HepG2 (cell line): ENCODE data around the gene MVP. TPM values are rescaled to one million over a fixed set of nuclear protein-coding genes. Genes with fewer than 3 reads are reported as not detected.

ENCODE experiments used
- AGO2 ChIP-seq: fragments of 200-400 bp; formaldehyde crosslinking; optimal IDR thresholded peaks from 2 replicates; pipeline ENCODE3; 2017; ENCODE audit warnings: mild to moderate bottlenecking, low read depth, low read length, moderate library complexity
- BHLHE40 ChIP-seq: IDR thresholded peaks from 2 replicates; pipeline ENCODE4 v1.6.1; 2011; ENCODE audit warnings: low read length, improper control_type of control experiment
- FIP1L1 ChIP-seq: fragments of 200-400 bp; formaldehyde crosslinking; IDR thresholded peaks from 2 replicates; pipeline ENCODE4 v1.6.1; 2018; ENCODE audit warnings: low read depth, mild to moderate bottlenecking, low read length, moderate library complexity, borderline replicate concordance; ENCODE audit not compliant: insufficient read depth
- KDM5B ChIP-seq: sonication (generic); formaldehyde crosslinking; IDR thresholded peaks from 2 replicates; pipeline ENCODE4 v1.4.0; 2020; ENCODE audit warnings: missing genetic modification reagents, mild to moderate bottlenecking, borderline replicate concordance
- KDM6A ChIP-seq: IDR thresholded peaks from 2 replicates; pipeline ENCODE4 v1.6.1; 2016; ENCODE audit warnings: low read depth
- MAFG ChIP-seq: sonication (generic); formaldehyde crosslinking; IDR thresholded peaks from 2 replicates; pipeline ENCODE4 v1.5.1; 2020; ENCODE audit warnings: mild to moderate bottlenecking, missing genetic modification reagents
- NFIC ChIP-seq: IDR thresholded peaks from 2 replicates; pipeline ENCODE4 v1.6.1; 2012; ENCODE audit warnings: mild to moderate bottlenecking, low read length, inconsistent platforms
- PHF21A ChIP-seq: sonication (generic); formaldehyde crosslinking; IDR thresholded peaks from 2 replicates; pipeline ENCODE4 v1.5.0; 2020; ENCODE audit warnings: mild to moderate bottlenecking, missing genetic modification reagents
- RARA ChIP-seq: IDR thresholded peaks from 2 replicates; pipeline ENCODE4 v1.6.1; 2016; ENCODE audit warnings: missing genetic modification reagents, missing compliant biosample characterization
- RBM39 ChIP-seq: fragments of 200-400 bp; formaldehyde crosslinking; IDR thresholded peaks from one replicate; pipeline ENCODE4 v1.6.1; 2018; ENCODE audit warnings: antibody characterized with exemption, mild to moderate bottlenecking, low read depth, low read length; ENCODE audit not compliant: poor library complexity, severe bottlenecking
- SAFB2 ChIP-seq: sonication (generic); formaldehyde crosslinking; IDR thresholded peaks from 2 replicates; pipeline ENCODE4 v1.5.1; 2020; ENCODE audit warnings: missing genetic modification reagents, low read depth, mild to moderate bottlenecking, borderline replicate concordance
- SMAD1 ChIP-seq: sonication (generic); formaldehyde crosslinking; IDR thresholded peaks from 2 replicates; pipeline ENCODE4 v1.4.0; 2020; ENCODE audit warnings: missing genetic modification reagents, low read depth, mild to moderate bottlenecking, borderline replicate concordance
- SRSF1 ChIP-seq: fragments of 200-400 bp; formaldehyde crosslinking; optimal IDR thresholded peaks from 2 replicates; pipeline ENCODE3; 2017; ENCODE audit warnings: mild to moderate bottlenecking, low read depth, low read length, moderate library complexity
- SUZ12 ChIP-seq: fragments of 150-350 bp; IDR thresholded peaks from 2 replicates; pipeline ENCODE4 v1.6.1; 2014; ENCODE audit warnings: low read depth, low read length
- YEATS4 ChIP-seq: sonication (generic); formaldehyde crosslinking; IDR thresholded peaks from 2 replicates; pipeline ENCODE4 v1.4.0; 2020; ENCODE audit warnings: missing genetic modification reagents, borderline replicate concordance
- ZNF160 ChIP-seq: sonication (generic); formaldehyde crosslinking; IDR thresholded peaks from 2 replicates; pipeline ENCODE4 v1.8.0; 2022; ENCODE audit warnings: mild to moderate bottlenecking, inconsistent platforms, missing genetic modification reagents
- ZNF230 ChIP-seq: sonication (generic); formaldehyde crosslinking; IDR thresholded peaks from 2 replicates; pipeline ENCODE4 v1.4.0; 2020; ENCODE audit warnings: mild to moderate bottlenecking, missing genetic modification reagents
- ZNF34 ChIP-seq: sonication (generic); formaldehyde crosslinking; IDR thresholded peaks from 2 replicates; pipeline ENCODE4 v1.4.0; 2020; ENCODE audit warnings: mild to moderate bottlenecking, missing genetic modification reagents, borderline replicate concordance
- ZNF556 ChIP-seq: sonication (generic); formaldehyde crosslinking; IDR thresholded peaks from 2 replicates; pipeline ENCODE4 v1.4.0; 2020; ENCODE audit warnings: mild to moderate bottlenecking, missing genetic modification reagents, borderline replicate concordance
- ZNF770 ChIP-seq: sonication (generic); formaldehyde crosslinking; IDR thresholded peaks from 2 replicates; pipeline ENCODE4 v1.5.0; 2020; ENCODE audit warnings: mild to moderate bottlenecking, missing genetic modification reagents
- ZNF878 ChIP-seq: sonication (generic); formaldehyde crosslinking; IDR thresholded peaks from 2 replicates; pipeline ENCODE4 v1.8.1; 2023; ENCODE audit warnings: mild to moderate bottlenecking, missing genetic modification reagents, moderate library complexity
- ZSCAN12 ChIP-seq: sonication (generic); formaldehyde crosslinking; IDR thresholded peaks from 2 replicates; pipeline ENCODE4 v1.9.0; 2021; ENCODE audit warnings: mild to moderate bottlenecking, missing genetic modification reagents
- ZZZ3 ChIP-seq: sonication (generic); formaldehyde crosslinking; IDR thresholded peaks from 2 replicates; pipeline ENCODE4 v1.4.0; 2020; ENCODE audit warnings: missing genetic modification reagents, mild to moderate bottlenecking, borderline replicate concordance
- polyA plus RNA-seq, 8 experiments: library from polyadenylated mRNA; depleted of rRNA in 3 of 8; stranded (reverse) in 7 of 8; unstranded in 1 of 8; fragments of >200 nt; fragmentation: Illumina TruSeq in 4 of 8; extraction: Trizol in 4 of 8; gene quantifications; 2 replicates each; pipeline versions ENCODE4 v1.2.1 to v1.2.3, GENCODE V29; 2011 to 2016; ENCODE audit warnings: low read depth in 4 of 8, missing spikeins in 1 of 8, mixed read lengths in 1 of 8; ENCODE audit not compliant: insufficient read depth in 1 of 8
- total RNA-seq, 5 experiments: library from RNA; depleted of rRNA; stranded (reverse); fragments of >200 nt; fragmentation: Illumina TruSeq; extraction: Trizol; gene quantifications; 2 replicates each; pipeline ENCODE4 v1.2.3, GENCODE V29; 2016; ENCODE audit warnings: low read depth in 1 of 5
- TF ChIP-seq, protein P1 (sequence below): sonication (generic); formaldehyde crosslinking; IDR thresholded peaks from 2 replicates; pipeline ENCODE4 v1.8.0; 2022; ENCODE audit warnings: missing genetic modification reagents, mild to moderate bottlenecking, inconsistent platforms, borderline replicate concordance
- TF ChIP-seq, protein P2 (sequence below): sonication (generic); formaldehyde crosslinking; IDR thresholded peaks from 2 replicates; pipeline ENCODE4 v1.5.1; 2020; ENCODE audit warnings: mild to moderate bottlenecking, missing genetic modification reagents, moderate library complexity

The MVP gene
- total and polyA plus RNA-seq, 2 of the 13 experiments (the other 11 are each of a cell fraction or from before 2014, with no cell fraction given): 22.9 to 43.5 TPM

- TF ChIP-seq, protein P1, sequence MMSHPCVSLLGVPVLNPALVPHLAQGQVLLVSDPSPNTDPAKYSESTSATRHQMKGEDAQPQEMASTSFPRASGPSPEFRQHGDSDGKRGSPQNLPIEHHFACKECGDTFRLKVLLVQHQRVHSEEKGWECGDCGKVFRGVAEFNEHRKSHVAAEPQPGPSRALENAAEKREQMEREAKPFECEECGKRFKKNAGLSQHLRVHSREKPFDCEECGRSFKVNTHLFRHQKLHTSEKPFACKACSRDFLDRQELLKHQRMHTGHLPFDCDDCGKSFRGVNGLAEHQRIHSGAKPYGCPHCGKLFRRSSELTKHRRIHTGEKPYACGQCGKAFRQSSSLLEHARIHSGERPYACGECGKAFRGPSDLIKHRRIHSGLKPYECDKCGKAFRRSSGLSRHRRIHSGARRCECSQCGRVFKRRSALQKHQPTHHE (CRISPR knock-in tag): peak; percentile 98
- TF ChIP-seq SAFB2 (CRISPR knock-in tag) (no peak), ZSCAN12 (CRISPR knock-in tag) (no peak; the same call in 1 of the 2 replicates), ZNF34 (CRISPR knock-in tag) (0 out of 2 replicates have a peak, but pooled peaks have one; percentile 90), ZNF878 (CRISPR knock-in tag) (no peak), AGO2 (peak; percentile 97), ZNF556 (CRISPR knock-in tag) (peak; percentile 92), FIP1L1 (peak; percentile 94; the same call in 1 of the 2 replicates), ZNF160 (CRISPR knock-in tag) (peak; percentile 93), SRSF1 (peak; percentile 94), RBM39 (peak; percentile 92), NFIC (no peak), ZNF770 (peak; percentile 94), SUZ12 (no peak), YEATS4 (0 out of 2 replicates have a peak, but pooled peaks have one; percentile 79), SMAD1 (CRISPR knock-in tag) (peak; percentile 96; the same call in 1 of the 2 replicates), ZNF230 (CRISPR knock-in tag) (peak; percentile 95), BHLHE40 (peak; percentile 70), KDM5B (CRISPR knock-in tag) (peak; percentile 93), PHF21A (no peak; the same call in 1 of the 2 replicates), RARA (CRISPR knock-in tag) (no peak; the same call in 1 of the 2 replicates), KDM6A (CRISPR knock-in tag) (0 out of 2 replicates have a peak, but pooled peaks have one; percentile 15), MAFG (CRISPR knock-in tag) (no peak), ZZZ3 (peak; percentile 86; the same call in 1 of the 2 replicates)
- TF ChIP-seq, protein P2, sequence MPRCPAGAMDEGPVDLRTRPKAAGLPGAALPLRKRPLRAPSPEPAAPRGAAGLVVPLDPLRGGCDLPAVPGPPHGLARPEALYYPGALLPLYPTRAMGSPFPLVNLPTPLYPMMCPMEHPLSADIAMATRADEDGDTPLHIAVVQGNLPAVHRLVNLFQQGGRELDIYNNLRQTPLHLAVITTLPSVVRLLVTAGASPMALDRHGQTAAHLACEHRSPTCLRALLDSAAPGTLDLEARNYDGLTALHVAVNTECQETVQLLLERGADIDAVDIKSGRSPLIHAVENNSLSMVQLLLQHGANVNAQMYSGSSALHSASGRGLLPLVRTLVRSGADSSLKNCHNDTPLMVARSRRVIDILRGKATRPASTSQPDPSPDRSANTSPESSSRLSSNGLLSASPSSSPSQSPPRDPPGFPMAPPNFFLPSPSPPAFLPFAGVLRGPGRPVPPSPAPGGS: peak; percentile 98
Observed at GRCh38 chr16:29815793-29816693, 4.2 kb upstream of the MVP start, which contains the start of gene PAGR1 (continued).
